Measurements from ENCODE around the gene PTPN3.

DNA sequence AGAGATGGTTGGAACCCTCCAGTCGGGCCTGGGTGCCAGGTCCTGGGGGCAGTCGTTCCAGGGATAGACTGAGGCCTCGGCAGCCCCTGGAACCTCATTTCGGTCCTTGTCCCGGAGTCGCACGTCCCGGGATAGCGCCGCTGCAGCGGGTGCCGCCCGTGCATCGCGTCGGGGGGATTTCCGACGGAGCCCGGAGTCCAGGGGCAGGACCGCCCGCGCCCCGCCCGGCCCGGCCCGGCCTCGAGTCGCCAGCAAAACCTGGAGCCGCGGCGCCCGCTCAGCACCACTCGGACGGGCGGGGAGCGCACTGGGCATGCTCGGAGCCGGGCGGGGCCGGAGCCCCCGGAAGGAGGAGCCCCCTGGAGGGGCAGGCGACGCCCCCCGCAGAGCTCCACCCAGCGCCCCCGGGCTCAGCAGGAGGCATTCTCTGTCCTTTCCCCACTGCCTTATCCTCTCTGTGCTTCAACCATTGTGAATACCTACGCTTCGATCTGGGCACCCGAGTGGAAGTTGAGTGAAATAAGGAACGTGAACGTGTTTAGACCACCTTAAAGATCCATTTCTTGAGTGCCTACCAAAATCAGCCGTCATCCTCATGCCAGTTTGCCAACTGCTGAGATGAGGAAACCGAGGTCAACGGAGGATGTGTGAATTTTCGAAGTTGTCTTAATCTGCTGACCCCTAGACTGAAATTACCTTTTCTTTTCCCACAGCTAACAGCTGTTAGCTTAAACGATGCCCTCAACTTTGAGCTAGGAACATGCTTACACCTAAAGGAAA lies 1.7 kb upstream of the PTPN3 start:
- TF ChIP-seq JUNB (IDR thresholded peaks at IDR 0.05) (no peak), RAD21 (IDR thresholded peaks at IDR 0.05; ENCODE audit: insufficient read depth, low read depth, low read length) (no peak), MXI1 (IDR thresholded peaks at IDR 0.05; ENCODE audit: low read depth, low read length) (no peak), HDAC2 (IDR thresholded peaks at IDR 0.05) (no peak), EZH2 (IDR thresholded peaks at IDR 0.05; ENCODE audit: borderline replicate concordance, control insufficient read depth, low read depth, low read length) (no peak), HDGF (IDR thresholded peaks at IDR 0.05) (no peak), RELA (IDR thresholded peaks at IDR 0.05; ENCODE audit: borderline replicate concordance, partially characterized antibody) (no peak), ETV6 (conservative IDR thresholded peaks at IDR 0.05 in 1 of 2, IDR thresholded peaks at IDR 0.05 in 1 of 2; ENCODE audit: borderline replicate concordance in 1 of 2, low read depth in 1 of 2) (no peak), POLR2A (IDR thresholded peaks at IDR 0.05; ENCODE audit: low read depth, low read length) (no peak), JUND (IDR thresholded peaks at IDR 0.05; ENCODE audit: low read depth, low read length) (no peak), CREM (IDR thresholded peaks at IDR 0.05; ENCODE audit: low read depth) (no peak)
- TF ChIP-seq, protein P1, sequence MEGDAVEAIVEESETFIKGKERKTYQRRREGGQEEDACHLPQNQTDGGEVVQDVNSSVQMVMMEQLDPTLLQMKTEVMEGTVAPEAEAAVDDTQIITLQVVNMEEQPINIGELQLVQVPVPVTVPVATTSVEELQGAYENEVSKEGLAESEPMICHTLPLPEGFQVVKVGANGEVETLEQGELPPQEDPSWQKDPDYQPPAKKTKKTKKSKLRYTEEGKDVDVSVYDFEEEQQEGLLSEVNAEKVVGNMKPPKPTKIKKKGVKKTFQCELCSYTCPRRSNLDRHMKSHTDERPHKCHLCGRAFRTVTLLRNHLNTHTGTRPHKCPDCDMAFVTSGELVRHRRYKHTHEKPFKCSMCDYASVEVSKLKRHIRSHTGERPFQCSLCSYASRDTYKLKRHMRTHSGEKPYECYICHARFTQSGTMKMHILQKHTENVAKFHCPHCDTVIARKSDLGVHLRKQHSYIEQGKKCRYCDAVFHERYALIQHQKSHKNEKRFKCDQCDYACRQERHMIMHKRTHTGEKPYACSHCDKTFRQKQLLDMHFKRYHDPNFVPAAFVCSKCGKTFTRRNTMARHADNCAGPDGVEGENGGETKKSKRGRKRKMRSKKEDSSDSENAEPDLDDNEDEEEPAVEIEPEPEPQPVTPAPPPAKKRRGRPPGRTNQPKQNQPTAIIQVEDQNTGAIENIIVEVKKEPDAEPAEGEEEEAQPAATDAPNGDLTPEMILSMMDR (IDR thresholded peaks at IDR 0.05 in 2 of 3, conservative IDR thresholded peaks at IDR 0.05 in 1 of 3; ENCODE audit: control insufficient read depth in 2 of 3, extremely low read depth in 1 of 3, insufficient read depth in 1 of 3, low read depth in 3 of 3, low read length in 3 of 3), result no peak

Measured in GM12878 (cell line).